SK-N-SH treated with all-trans-retinoic acid at 6 μM for 48 hours (cell line): ENCODE results near the gene CRYBG1.
A peak's percentile ranks its signal among the peaks of the same experiment; 100 is the strongest.

Experiments
- ATAC-seq: fragments of 200-7000 bp; cut with Tn5 transposase; 3 replicates; pipeline ENCODE4 v1.9.1; 2020; ENCODE audit warnings: mild to moderate bottlenecking, moderate library complexity
- ARNTL ChIP-seq: fragments of 450-650 bp; formaldehyde crosslinking; IDR thresholded peaks from 2 replicates; pipeline ENCODE4 v1.5.0; 2020; ENCODE audit warnings: low read depth, mild to moderate bottlenecking, moderate library complexity, borderline replicate concordance
- BACH2 ChIP-seq: fragments of 250-450 bp; sonication (Bioruptor Pico); IDR thresholded peaks from 2 replicates; pipeline ENCODE4 v1.9.0; 2021; ENCODE audit warnings: mild to moderate bottlenecking, borderline replicate concordance
- CSDC2 ChIP-seq: fragments of 250-450 bp; sonication (Bioruptor Pico); IDR thresholded peaks from 2 replicates; pipeline ENCODE4 v1.5.0; 2020; ENCODE audit warnings: mild to moderate bottlenecking, moderate library complexity
- CSRNP3 ChIP-seq: fragments of 250-450 bp; sonication (Bioruptor Pico); IDR thresholded peaks from 2 replicates; pipeline ENCODE4 v1.5.1; 2021; ENCODE audit warnings: mild to moderate bottlenecking, moderate library complexity
- ESRRG ChIP-seq: fragments of 250-450 bp; sonication (Bioruptor Pico); IDR thresholded peaks from 2 replicates; pipeline ENCODE4 v1.6.1; 2021; ENCODE audit warnings: mild to moderate bottlenecking
- GLIS3 ChIP-seq: fragments of 250-450 bp; sonication (Bioruptor Pico); IDR thresholded peaks from 2 replicates; pipeline ENCODE4 v1.5.0; 2020; ENCODE audit warnings: mild to moderate bottlenecking, moderate library complexity
- ISL1 ChIP-seq: fragments of 250-450 bp; sonication (Bioruptor Pico); IDR thresholded peaks from 2 replicates; pipeline ENCODE4 v2.1.2; 2022; ENCODE audit warnings: mild to moderate bottlenecking, moderate library complexity
- OSR1 ChIP-seq: fragments of 250-450 bp; sonication (Bioruptor Pico); IDR thresholded peaks from 2 replicates; pipeline ENCODE4 v1.8.0; 2022; ENCODE audit warnings: moderate library complexity, mild to moderate bottlenecking, inconsistent platforms
- PATZ1 ChIP-seq: fragments of 250-450 bp; sonication (Bioruptor Pico); IDR thresholded peaks from 2 replicates; pipeline ENCODE4 v1.8.0; 2020; ENCODE audit warnings: mild to moderate bottlenecking, moderate library complexity, borderline replicate concordance
- RARB ChIP-seq: fragments of 250-450 bp; sonication (Bioruptor Pico); IDR thresholded peaks from 2 replicates; pipeline ENCODE4 v1.8.0; 2021; ENCODE audit warnings: mild to moderate bottlenecking, moderate library complexity
- SNAI2 ChIP-seq: fragments of 250-450 bp; sonication (Bioruptor Pico); IDR thresholded peaks from 2 replicates; pipeline ENCODE4 v1.5.0; 2020; ENCODE audit warnings: mild to moderate bottlenecking, moderate library complexity
- TCF4 ChIP-seq: fragments of 250-450 bp; sonication (Bioruptor Pico); IDR thresholded peaks from 2 replicates; pipeline ENCODE4 v1.8.0; 2021; ENCODE audit warnings: mild to moderate bottlenecking, moderate library complexity, borderline replicate concordance
- TOX ChIP-seq: fragments of 250-450 bp; sonication (Bioruptor Pico); IDR thresholded peaks from 2 replicates; pipeline ENCODE4 v1.8.0; 2021; ENCODE audit warnings: mild to moderate bottlenecking, moderate library complexity, borderline replicate concordance
- TSHZ2 ChIP-seq: fragments of 250-450 bp; sonication (Bioruptor Pico); IDR thresholded peaks from 2 replicates; pipeline ENCODE4 v1.5.0; 2020; ENCODE audit warnings: mild to moderate bottlenecking, moderate library complexity
- ZC3H10 ChIP-seq: fragments of 250-450 bp; sonication (Bioruptor Pico); IDR thresholded peaks from 2 replicates; pipeline ENCODE4 v1.5.1; 2021; ENCODE audit warnings: mild to moderate bottlenecking, moderate library complexity
- ZFP3 ChIP-seq: fragments of 250-450 bp; sonication (Bioruptor Pico); IDR thresholded peaks from 2 replicates; pipeline ENCODE4 v1.5.0; 2020; ENCODE audit warnings: mild to moderate bottlenecking, moderate library complexity
- ZFP30 ChIP-seq: fragments of 450-650 bp; formaldehyde crosslinking; IDR thresholded peaks from 2 replicates; pipeline ENCODE4 v1.5.0; 2022; ENCODE audit warnings: mild to moderate bottlenecking, moderate library complexity
- ZNF8 ChIP-seq: fragments of 450-650 bp; formaldehyde crosslinking; IDR thresholded peaks from 2 replicates; pipeline ENCODE4 v1.5.0; 2020; ENCODE audit warnings: mild to moderate bottlenecking, moderate library complexity
- TF ChIP-seq, protein P1 (sequence below): fragments of 250-450 bp; sonication (Bioruptor Pico); IDR thresholded peaks from 2 replicates; pipeline ENCODE4 v1.5.1; 2020; ENCODE audit warnings: low read depth, mild to moderate bottlenecking, moderate library complexity
- TF ChIP-seq, protein P2 (sequence below): fragments of 250-450 bp; sonication (Bioruptor Pico); IDR thresholded peaks from 2 replicates; pipeline ENCODE4 v1.8.0; 2021; ENCODE audit warnings: low read depth, mild to moderate bottlenecking, moderate library complexity, borderline replicate concordance

CRYBG1 gene

GRCh38 chr6:106474466-106474865 is 113.9 kb downstream of the CRYBG1 start:
- ATAC-seq = no peak
- TF ChIP-seq, protein P1, sequence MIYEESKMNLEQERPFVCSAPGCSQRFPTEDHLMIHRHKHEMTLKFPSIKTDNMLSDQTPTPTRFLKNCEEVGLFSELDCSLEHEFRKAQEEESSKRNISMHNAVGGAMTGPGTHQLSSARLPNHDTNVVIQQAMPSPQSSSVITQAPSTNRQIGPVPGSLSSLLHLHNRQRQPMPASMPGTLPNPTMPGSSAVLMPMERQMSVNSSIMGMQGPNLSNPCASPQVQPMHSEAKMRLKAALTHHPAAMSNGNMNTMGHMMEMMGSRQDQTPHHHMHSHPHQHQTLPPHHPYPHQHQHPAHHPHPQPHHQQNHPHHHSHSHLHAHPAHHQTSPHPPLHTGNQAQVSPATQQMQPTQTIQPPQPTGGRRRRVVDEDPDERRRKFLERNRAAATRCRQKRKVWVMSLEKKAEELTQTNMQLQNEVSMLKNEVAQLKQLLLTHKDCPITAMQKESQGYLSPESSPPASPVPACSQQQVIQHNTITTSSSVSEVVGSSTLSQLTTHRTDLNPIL (CRISPR knock-in tag) = no peak
- TF ChIP-seq SNAI2 (CRISPR knock-in tag) (no peak), CSDC2 (CRISPR knock-in tag) (no peak), RARB (CRISPR knock-in tag) (no peak), ARNTL (CRISPR knock-in tag) (no peak), GLIS3 (no peak), OSR1 (CRISPR knock-in tag) (no peak), ZFP30 (CRISPR knock-in tag) (no peak), TCF4 (CRISPR knock-in tag) (no peak), TSHZ2 (no peak), PATZ1 (CRISPR knock-in tag) (no peak), BACH2 (CRISPR knock-in tag) (no peak), ZFP3 (no peak), ESRRG (CRISPR knock-in tag) (no peak), ZC3H10 (CRISPR knock-in tag) (no peak), ZNF8 (CRISPR knock-in tag) (no peak), TOX (CRISPR knock-in tag) (no peak), CSRNP3 (CRISPR knock-in tag) (no peak)
- TF ChIP-seq, protein P2, sequence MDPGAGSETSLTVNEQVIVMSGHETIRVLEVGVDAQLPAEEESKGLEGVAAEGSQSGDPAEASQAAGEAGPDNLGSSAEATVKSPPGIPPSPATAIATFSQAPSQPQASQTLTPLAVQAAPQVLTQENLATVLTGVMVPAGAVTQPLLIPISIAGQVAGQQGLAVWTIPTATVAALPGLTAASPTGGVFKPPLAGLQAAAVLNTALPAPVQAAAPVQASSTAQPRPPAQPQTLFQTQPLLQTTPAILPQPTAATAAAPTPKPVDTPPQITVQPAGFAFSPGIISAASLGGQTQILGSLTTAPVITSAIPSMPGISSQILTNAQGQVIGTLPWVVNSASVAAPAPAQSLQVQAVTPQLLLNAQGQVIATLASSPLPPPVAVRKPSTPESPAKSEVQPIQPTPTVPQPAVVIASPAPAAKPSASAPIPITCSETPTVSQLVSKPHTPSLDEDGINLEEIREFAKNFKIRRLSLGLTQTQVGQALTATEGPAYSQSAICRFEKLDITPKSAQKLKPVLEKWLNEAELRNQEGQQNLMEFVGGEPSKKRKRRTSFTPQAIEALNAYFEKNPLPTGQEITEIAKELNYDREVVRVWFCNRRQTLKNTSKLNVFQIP (CRISPR knock-in tag) = no peak
- TF ChIP-seq, all 23 proteins: peak for 0

- TF ChIP-seq ZFP3 (peak; percentile 88), ARNTL (CRISPR knock-in tag) (no peak)
- no peak for ATAC-seq
These were observed 114.8 kb downstream of the CRYBG1 start for GRCh38 chr6:106475284-106475683.

GRCh38 chr6:106476331-106477105 is 116.0 kb downstream of the CRYBG1 start:
- ATAC-seq = no peak; the same call in 2 of the 3 replicates
- peak; percentile 31; the same call in 1 of the 2 replicates for TF ChIP-seq ISL1 (CRISPR knock-in tag)
- TF ChIP-seq CSDC2 (CRISPR knock-in tag) = no peak
